SK-N-MC (cell line): ENCODE measurements around the gene FHIP1B.

ENCODE experiments used
- EZH2 ChIP-seq: fragments of 200-600 bp; sonication (generic); IDR thresholded peaks from one replicate; pipeline ENCODE4 v1.6.1; 2017; ENCODE audit warnings: antibody characterized with exemption
- POLR2AphosphoS5 ChIP-seq: IDR thresholded peaks from 2 replicates; pipeline ENCODE4 v1.6.1; 2012; ENCODE audit warnings: mild to moderate bottlenecking, low read depth, low read length, borderline replicate concordance

- TF ChIP-seq POLR2AphosphoS5 (no peak), EZH2 (no peak)
These were observed 24.6 kb downstream of the FHIP1B start for GRCh38 chr11:6209801-6210200.
